Hepatocyte (in vitro differentiated cells): ENCODE data around the gene TOX2. TPM values are rescaled to one million over a fixed set of nuclear protein-coding genes. Genes with fewer than 3 reads are reported as not detected.

Experiments
- DNase-seq: peaks from one replicate; pipeline ENCODE4 v3.0.0-alpha.2; 2016; ENCODE audit warnings: low spot score
- H2AFZ ChIP-seq: fragments of 200-600 bp; sonication (generic); 2 replicates; pipeline ENCODE4 v1.6.0; 2016; ENCODE audit warnings: antibody characterized with exemption, mild to moderate bottlenecking
- H3K27ac ChIP-seq: fragments of 200-600 bp; sonication (generic); 2 replicates; pipeline ENCODE4 v1.5.1; 2016; ENCODE audit warnings: mild to moderate bottlenecking
- H3K27me3 ChIP-seq: fragments of 200-600 bp; sonication (generic); 2 replicates; pipeline ENCODE4 v1.6.1; 2016
- H3K36me3 ChIP-seq: fragments of 200-600 bp; sonication (generic); replicated peaks from 2 replicates; pipeline ENCODE4 v1.5.1; 2016; ENCODE audit warnings: low read depth; ENCODE audit not compliant: insufficient read depth
- H3K4me1 ChIP-seq: fragments of 200-600 bp; sonication (generic); 2 replicates; pipeline ENCODE4 v1.5.1; 2016; ENCODE audit warnings: mild to moderate bottlenecking, moderate library complexity; ENCODE audit not compliant: insufficient read depth
- H3K4me2 ChIP-seq: fragments of 200-600 bp; sonication (generic); 2 replicates; pipeline ENCODE4 v1.6.0; 2016
- H3K4me3 ChIP-seq: fragments of 200-600 bp; sonication (generic); 2 replicates; pipeline ENCODE4 v1.5.1; 2016; ENCODE audit warnings: mild to moderate bottlenecking
- H3K79me2 ChIP-seq: fragments of 200-600 bp; sonication (generic); 2 replicates; pipeline ENCODE4 v1.6.0; 2017; ENCODE audit warnings: mild to moderate bottlenecking
- H3K9me2 ChIP-seq: fragments of 200-600 bp; sonication (generic); replicated peaks from 2 replicates; pipeline ENCODE4 v1.6.0; 2017; ENCODE audit warnings: mild to moderate bottlenecking; ENCODE audit not compliant: insufficient read depth
- H3K9me3 ChIP-seq: fragments of 200-600 bp; sonication (generic); 2 replicates; pipeline ENCODE4 v1.5.1; 2016; ENCODE audit warnings: low read depth, mild to moderate bottlenecking
- H4K20me1 ChIP-seq: fragments of 200-600 bp; sonication (generic); 2 replicates; pipeline ENCODE4 v1.6.0; 2016; ENCODE audit warnings: mild to moderate bottlenecking; ENCODE audit not compliant: insufficient read depth, poor library complexity, severe bottlenecking
- CTCF ChIP-seq: fragments of 200-600 bp; sonication (generic); IDR thresholded peaks from 2 replicates; pipeline ENCODE4 v1.5.1; 2016; ENCODE audit warnings: antibody characterized with exemption, mild to moderate bottlenecking; ENCODE audit not compliant: poor library complexity
- EZH2 ChIP-seq: fragments of 200-600 bp; sonication (generic); IDR thresholded peaks from 2 replicates; pipeline ENCODE4 v1.6.1; 2016; ENCODE audit warnings: antibody characterized with exemption, mild to moderate bottlenecking, borderline replicate concordance
- EZH2phosphoT487 ChIP-seq: fragments of 200-600 bp; sonication (generic); IDR thresholded peaks from one replicate; pipeline ENCODE4 v1.6.1; 2018; ENCODE audit warnings: antibody characterized with exemption, mild to moderate bottlenecking, low read depth, moderate library complexity; ENCODE audit not compliant: unreplicated experiment, severe bottlenecking
- WGBS: methylation state at CpG from one replicate; pipeline ENCODE4 v1.1.6; 2016; ENCODE audit warnings: low lambda C conversion rate; ENCODE audit errors: missing lambda C conversion rate; 5-methylcytosine and 5-hydroxymethylcytosine counted together
- polyA plus RNA-seq: library from polyadenylated mRNA; unstranded; fragments of >200 nt; fragmentation: Nextera tagmentation; extraction: Ambion mirVana; gene quantifications from 2 replicates; pipeline ENCODE4 v1.2.1, GENCODE V29; 2016
- total RNA-seq: library from RNA; depleted of rRNA; stranded (reverse); fragments of >200 nt; gene quantifications from 2 replicates; pipeline ENCODE4 v1.2.3, GENCODE V29; 2014

Gene TOX2
- total and polyA plus RNA-seq, 2 experiments from 2014 or later, result 0.87 to 12.1 TPM

DNA sequence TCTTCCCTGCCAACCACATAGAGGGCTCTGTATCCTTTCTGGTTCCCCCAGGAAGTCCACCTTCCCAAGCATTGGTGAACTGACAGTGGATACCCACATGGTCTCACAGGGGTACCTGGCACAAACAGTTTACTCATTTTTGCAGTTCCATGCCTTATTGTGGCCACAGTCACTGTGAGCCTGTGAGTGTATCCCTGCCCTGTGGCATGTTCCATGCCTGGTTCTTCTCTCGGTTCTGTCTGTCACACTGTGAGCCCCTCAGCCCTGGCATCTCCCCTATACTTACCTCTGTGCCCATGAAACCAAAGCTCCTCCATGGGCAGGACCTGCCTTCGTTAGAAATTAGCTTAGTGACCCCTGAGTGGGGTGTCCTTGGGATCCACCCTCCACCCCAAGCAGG is 107.8 kb downstream of the TOX2 start:
- H3K36me3 ChIP-seq, result no peaks in the 10 kb centered on the region
- 76% methylated on average over 2 of the region's 2 CpGs for WGBS
- TF ChIP-seq EZH2phosphoT487 (no peak), EZH2 (no peak), CTCF (no peak)

GRCh38 chr20:44023515-44024371 is 109.1 kb downstream of the TOX2 start:
- no peak for DNase-seq
- no peak overlapping the region for H2AFZ ChIP-seq
- H3K4me1 ChIP-seq, result peaks cover 2% of the 10 kb centered on the region
- no peaks in the 10 kb centered on the region for H4K20me1 ChIP-seq
- 82% methylated on average over 10 of the region's 10 CpGs for WGBS
- no peak overlapping the region for H3K4me2 ChIP-seq
- no peaks in the 10 kb centered on the region for H3K9me2 ChIP-seq
- H3K27me3 ChIP-seq, result peaks cover under 1% of the 10 kb centered on the region
- no peaks in the 10 kb centered on the region for H3K36me3 ChIP-seq
- H3K4me3 ChIP-seq, result no peak overlapping the region
- no peaks in the 10 kb centered on the region for H3K79me2 ChIP-seq
- no peak for TF ChIP-seq EZH2
- no peak for TF ChIP-seq CTCF
- no peak overlapping the region for H3K27ac ChIP-seq
- no peaks in the 10 kb centered on the region for H3K9me3 ChIP-seq

More for the DNA sequence above, 107.8 kb downstream of the TOX2 start:
- DNase-seq, result no peak
- Histone ChIP-seq H3K4me1 (peaks cover 4% of the 10 kb centered on the region), H3K27ac (no peak overlapping the region), H2AFZ (no peak overlapping the region), H3K4me3 (no peak overlapping the region), H3K4me2 (no peak overlapping the region), H3K9me3 (no peaks in the 10 kb centered on the region), H3K9me2 (no peaks in the 10 kb centered on the region), H4K20me1 (no peaks in the 10 kb centered on the region), H3K27me3 (no peaks in the 10 kb centered on the region), H3K79me2 (no peaks in the 10 kb centered on the region)

- H3K9me3 ChIP-seq, result no peaks in the 10 kb centered on the region
- no peak overlapping the region for H3K4me3 ChIP-seq
- no peaks in the 10 kb centered on the region for H3K36me3 ChIP-seq
- peaks cover 4% of the 10 kb centered on the region for H3K27me3 ChIP-seq
- H3K27ac ChIP-seq, result no peak overlapping the region
- H3K79me2 ChIP-seq, result no peaks in the 10 kb centered on the region
- no peak overlapping the region for H3K4me2 ChIP-seq
- TF ChIP-seq EZH2phosphoT487, result no peak
- TF ChIP-seq EZH2, result no peak
- TF ChIP-seq CTCF, result no peak
- WGBS, result 76% methylated on average over 7 of the region's 7 CpGs
- no peaks in the 10 kb centered on the region for H4K20me1 ChIP-seq
- no peak overlapping the region for H2AFZ ChIP-seq
- H3K9me2 ChIP-seq, result no peaks in the 10 kb centered on the region
- no peak for DNase-seq
- no peaks in the 10 kb centered on the region for H3K4me1 ChIP-seq
These were observed 110.3 kb downstream of the TOX2 start for GRCh38 chr20:44024820-44025580.
